Liver (tissue), 3 donors: ENCODE measurements around the gene TSPYL2.

ENCODE experiments used
- CTCF ChIP-seq: fragments of 150-350 bp; IDR thresholded peaks from 2 replicates; pipeline ENCODE4 v1.5.1; 2017; ENCODE audit warnings: improper control_type of control experiment, low read depth, low read length; ENCODE audit not compliant: missing input control
- GABPA ChIP-seq, 2 donors: IDR thresholded peaks in 1 of 2; conservative IDR thresholded peaks in 1 of 2; 2 replicates each; pipeline ENCODE4 v1.6.1; 2016; ENCODE audit warnings: antibody characterized with exemption in 2 of 2, mild to moderate bottlenecking in 1 of 2, moderate library complexity in 1 of 2
- MAX ChIP-seq: IDR thresholded peaks from 2 replicates; pipeline ENCODE4 v1.6.1; 2016; ENCODE audit warnings: antibody characterized with exemption
- donor health status: healthy.
- donor health status: healthy.

- TF ChIP-seq CTCF (no peak), GABPA (IDR thresholded peaks at IDR 0.05 in 1 of 2, conservative IDR thresholded peaks at IDR 0.05 in 1 of 2) (no peak), MAX (no peak)
Measured at GRCh38 chrX:53044995-53045394, 37.2 kb upstream of the TSPYL2 start.
